ENCODE results near the gene SLC3A2.

- TF ChIP-seq REST (IDR thresholded peaks at IDR 0.05; ENCODE audit: insufficient read depth in 1 of 2, low read depth in 2 of 2, low read length in 2 of 2) (no peak), SIN3A (IDR thresholded peaks at IDR 0.05; ENCODE audit: borderline replicate concordance, insufficient read depth, low read length) (no peak), POLR2AphosphoS5 (IDR thresholded peaks at IDR 0.05; ENCODE audit: low read depth, low read length) (no peak), TAF1 (IDR thresholded peaks at IDR 0.05; ENCODE audit: borderline replicate concordance, insufficient read depth, low read length) (no peak)
These were observed 22.5 kb upstream of the SLC3A2 start for GRCh38 chr11:62858201-62858600.
